HG03175 (cell line): Measurements from ENCODE around the gene CELA3B.
"Not testable (repeated sequence)": the region's sequence is repeated elsewhere in the genome, so short reads cannot be mapped to it uniquely, and the experiment has no call there.

Experiments used
- ATAC-seq: cut with Tn5 transposase; IDR thresholded peaks from one replicate; pipeline ENCODE4 v1.9.1; 2021; ENCODE audit warnings: mild to moderate bottlenecking, moderate library complexity; ENCODE audit not compliant: unreplicated experiment

CELA3B gene

DNA sequence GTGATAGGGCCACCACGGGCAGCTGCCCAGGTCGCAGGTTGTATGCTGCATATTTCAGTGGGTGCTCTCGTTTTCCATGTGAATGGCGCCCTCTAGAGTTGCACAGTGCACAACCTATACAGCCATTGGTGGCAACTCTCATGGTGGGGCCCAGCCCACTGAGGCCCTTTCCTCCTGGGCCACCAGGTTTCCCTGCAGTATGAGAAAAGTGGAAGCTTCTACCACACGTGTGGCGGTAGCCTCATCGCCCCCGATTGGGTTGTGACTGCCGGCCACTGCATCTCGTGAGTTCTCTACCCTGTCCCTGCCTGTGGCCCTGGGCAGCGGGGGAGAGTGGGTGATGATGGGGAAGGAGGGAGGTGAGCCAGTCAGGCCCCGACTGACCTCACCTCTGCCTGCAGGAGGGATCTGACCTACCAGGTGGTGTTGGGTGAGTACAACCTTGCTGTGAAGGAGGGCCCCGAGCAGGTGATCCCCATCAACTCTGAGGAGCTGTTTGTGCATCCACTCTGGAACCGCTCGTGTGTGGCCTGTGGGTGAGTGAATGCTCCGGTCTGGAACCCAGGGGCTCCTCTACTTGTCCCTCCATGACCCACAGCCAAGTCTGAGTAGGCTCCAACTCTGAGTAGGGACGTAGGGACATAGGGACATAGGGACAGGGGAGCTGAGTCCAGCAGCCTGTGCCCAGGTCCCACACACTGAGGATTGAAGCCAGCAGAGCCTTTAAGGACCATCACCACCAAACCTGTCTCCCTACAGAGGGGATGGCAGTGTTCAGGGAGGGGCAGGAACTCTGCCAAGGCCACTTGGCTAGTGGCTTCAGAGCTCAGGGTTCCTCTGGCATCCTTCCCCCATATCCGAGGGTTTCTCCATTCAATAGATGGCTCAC, 28.7 kb downstream of the CELA3B start:
- not testable (repeated sequence) for ATAC-seq

DNA sequence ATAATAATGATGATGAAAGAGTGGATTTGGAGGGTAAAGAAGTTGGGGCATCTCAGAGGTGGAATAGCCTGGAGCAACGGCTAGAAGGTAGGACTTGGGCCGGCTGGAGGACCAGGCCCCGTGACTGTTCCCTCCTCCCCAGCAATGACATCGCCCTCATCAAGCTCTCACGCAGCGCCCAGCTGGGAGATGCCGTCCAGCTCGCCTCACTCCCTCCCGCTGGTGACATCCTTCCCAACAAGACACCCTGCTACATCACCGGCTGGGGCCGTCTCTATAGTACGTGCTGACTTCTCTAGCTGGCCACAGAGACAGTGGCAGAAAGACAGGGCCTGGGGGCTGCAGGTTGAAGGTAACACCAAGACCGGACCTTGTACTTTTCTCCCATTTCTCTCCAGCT, 29.9 kb downstream of the CELA3B start:
- not testable (repeated sequence) for ATAC-seq

DNA sequence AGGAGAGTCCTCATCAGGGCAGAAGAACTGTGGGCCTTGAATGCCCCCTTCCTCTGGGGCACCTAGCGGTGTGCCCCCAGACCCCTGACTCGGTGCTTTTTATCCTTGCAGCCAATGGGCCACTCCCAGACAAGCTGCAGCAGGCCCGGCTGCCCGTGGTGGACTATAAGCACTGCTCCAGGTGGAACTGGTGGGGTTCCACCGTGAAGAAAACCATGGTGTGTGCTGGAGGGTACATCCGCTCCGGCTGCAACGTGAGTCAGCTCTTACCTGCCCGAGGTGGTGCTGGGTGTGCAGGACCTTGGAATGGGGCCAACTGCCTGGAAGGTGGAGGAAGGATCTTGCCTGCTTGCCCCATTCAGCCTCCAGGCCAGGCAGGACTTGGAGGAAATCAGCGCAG, 30.4 kb downstream of the CELA3B start:
- not testable (repeated sequence) for ATAC-seq

DNA sequence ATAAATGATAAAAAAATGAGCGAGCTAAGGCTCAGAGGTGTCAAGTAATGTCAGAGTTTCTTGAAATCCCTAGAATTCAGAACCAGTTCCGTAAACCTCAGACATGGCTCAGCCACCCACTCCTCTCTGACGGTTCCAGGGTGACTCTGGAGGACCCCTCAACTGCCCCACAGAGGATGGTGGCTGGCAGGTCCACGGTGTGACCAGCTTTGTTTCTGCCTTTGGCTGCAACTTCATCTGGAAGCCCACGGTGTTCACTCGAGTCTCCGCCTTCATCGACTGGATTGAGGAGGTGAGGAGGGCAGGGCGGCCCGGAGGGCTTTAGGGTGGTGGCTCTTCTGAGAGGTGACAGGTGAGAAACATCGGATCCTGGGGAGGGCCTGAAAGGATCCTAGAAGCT, 32.7 kb downstream of the CELA3B start:
- not testable (repeated sequence) for ATAC-seq

DNA sequence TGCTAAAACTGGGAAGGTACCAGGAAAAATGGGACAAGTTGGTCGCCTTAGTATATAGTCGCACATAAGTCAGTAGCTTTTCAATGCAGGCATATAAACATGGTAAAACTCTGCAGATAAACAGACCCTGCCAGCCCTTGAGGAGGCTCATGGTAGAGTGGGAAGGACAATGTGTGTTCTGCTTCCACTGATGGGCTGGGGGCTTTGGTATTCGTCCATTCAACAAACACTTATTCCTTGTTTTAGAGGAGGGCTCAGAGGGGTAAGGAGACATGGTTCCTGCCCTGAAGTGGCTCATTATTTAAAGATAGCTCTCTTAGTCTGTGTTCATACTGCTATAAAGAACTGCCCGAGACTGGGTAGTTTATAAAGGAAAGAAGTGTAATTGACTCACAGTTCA, 35.9 kb downstream of the CELA3B start:
- not testable (repeated sequence) for ATAC-seq

DNA sequence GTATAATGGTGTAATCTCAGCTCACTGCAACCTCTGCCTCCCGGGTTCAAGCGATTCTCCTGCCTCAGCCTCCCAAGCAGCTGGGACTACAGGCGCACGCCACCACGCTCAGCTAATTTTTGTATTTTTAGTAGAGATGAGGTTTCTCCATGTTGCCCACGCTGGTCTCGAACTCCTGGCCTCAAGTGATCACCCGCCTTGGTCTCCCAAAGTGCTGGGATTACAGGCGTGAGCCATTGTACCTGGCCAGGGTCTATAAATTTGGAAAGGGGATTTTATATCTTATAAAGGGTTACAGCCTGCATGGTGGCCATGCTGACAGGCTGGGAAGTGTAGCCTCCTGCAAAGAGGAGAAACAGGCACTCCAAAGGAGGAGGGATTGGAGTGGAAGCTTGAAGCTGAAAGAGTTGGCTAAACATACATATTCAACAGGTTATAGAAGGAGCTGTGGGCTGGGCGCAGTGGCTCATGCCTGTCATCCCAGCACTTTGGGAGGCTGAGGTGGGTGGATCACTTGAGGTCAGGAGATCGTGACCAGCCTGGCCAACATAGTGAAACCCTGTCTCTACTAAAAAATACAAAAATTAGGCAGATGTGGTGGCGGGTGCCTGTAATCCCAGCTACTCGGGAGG, 37.9 kb downstream of the CELA3B start:
- not testable (repeated sequence) for ATAC-seq

DNA sequence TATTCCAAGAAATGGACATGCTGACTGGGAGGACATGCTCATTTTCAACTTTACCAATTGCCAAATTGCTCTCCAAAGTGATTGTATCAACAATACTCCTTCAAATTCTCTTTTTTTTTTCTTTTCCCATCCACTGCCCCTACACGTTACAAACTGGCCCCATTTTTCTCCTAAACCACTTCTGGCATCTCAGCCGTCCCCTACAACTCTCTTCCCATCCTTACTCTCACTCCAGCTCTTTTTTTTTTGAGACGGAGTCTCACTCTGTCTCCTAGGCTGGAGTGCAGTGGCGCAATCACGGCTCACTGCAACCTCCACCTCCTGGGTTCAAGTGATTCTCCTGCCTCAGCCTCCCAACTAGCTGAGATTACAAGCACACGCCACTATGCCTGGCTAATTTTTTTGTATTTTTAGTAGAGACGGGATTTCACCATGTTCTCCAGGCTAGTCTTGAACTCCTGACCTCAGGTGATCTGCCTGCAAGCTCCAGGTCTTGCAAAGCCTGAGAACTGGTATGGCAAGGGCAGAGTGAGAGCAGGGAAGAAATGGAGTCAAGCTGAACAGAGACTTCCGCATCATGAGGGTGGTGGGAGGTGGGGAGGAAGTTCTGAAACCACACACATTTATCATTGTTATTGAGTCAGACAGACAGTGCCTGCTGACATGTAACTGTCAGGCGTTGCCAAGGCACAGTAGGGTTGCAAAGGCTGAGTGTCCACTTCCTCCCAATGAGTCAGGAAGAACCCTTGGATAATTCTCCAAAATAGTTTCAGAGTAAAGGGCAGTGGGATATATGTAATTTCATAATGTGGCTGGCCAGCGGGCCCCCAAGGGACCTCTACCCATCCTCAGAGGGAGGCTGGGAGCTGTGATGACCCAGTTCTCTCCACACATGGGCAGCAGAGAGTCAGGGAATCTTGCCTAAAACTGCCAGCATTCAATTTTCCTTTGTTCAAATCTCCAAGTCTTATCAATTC, 42.0 kb downstream of the CELA3B start:
- ATAC-seq = peak; percentile 83

DNA sequence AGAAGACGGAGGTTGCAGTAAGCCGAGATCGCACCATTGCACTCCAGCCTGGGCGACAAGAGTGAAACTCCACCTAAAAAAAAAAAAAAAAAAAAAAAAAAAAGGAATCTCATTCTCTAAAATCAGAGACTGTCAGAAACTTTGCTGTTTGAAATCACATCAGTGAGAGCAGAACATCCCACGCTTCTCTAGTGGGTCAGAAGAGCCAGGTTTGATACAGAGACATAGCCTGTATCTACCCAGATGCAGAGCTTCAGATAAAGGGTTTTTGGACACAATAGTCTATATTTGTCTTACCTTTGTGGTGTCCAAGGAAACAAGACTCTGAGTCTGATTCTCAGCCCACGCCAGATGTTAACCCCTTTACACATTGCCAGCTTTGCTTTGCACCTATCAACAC, 44.2 kb downstream of the CELA3B start:
- no peak for ATAC-seq

DNA sequence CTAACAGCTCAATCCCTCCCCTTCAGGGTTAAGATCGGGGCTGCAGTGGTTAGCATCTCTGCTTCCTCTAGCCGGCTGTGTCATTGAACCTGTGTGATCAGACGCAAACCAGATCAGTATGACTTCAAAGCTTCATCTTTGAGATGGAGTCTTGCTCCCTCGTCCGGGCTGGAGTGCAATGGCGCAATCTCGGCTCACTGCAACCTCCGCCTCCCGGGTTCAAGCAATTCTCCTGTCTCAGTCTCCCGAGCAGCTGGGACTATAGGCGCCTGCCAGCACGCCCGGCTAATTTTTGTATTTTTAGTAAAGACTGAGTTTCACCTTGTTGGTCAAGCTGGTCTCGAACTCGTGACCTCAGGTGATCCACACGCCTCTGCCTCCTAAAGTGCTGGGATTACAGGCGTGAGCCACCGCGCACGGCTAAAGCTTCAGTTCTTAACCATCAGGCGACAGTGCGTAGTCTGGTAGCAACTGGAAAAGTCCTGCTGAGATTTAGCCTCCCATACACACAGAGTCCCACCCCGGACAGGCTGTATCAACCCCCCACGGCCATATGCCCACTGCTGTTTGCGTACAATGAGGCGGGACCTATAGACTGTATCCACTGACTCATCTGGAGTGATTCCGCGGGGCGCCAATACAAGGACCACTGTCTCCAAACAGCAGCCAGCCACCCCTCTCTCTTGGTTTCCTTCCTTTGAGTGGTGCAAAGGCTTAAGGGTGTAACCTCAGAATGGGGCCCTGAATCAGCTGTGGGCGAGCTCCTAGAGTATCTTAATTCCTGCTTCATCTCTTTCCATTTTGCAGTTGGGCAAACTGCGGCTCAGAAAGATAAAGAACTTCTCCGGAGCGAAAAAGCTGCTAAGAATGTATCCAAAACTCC, 47.9 kb downstream of the CELA3B start:
- peak; percentile 44 for ATAC-seq

DNA sequence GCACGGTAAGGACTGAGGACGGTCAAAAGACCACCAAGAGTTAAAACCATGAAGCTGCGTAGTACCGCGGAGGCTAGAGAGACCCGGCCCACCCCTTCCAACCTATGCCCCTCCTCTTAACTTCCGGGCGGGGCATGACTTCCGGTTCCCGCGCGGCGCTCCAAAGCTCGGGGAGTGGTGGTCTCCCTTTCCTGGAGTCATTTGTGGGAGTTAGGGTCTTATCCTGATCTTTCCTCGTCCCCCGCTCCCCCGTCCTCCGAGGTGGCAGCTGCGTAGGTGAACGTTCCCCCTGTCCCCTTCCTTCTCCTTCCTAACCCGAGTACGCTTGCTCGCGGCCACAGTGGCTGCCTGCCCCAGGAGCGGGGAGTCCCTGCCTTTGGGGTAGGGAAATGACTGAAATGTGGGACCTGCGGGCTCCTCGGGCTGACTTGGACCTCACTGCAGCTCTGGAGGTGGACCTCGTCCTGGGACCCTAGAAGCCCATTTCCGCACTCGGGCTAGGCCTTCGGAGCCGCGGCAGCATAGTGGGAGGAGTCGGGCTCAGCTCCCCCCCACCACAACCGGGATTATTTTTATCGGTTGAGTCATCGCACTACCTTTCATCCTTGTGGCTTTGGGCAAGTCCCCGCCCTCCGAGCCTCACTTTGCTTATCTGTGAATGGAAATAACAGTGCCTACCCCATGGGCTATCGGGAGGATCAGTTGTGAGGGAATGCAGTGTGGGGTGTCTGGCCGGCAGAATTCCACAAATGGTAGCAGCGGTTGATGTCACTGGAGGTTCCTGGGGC, 48.7 kb downstream of the CELA3B start:
- peak; percentile 56 for ATAC-seq

DNA sequence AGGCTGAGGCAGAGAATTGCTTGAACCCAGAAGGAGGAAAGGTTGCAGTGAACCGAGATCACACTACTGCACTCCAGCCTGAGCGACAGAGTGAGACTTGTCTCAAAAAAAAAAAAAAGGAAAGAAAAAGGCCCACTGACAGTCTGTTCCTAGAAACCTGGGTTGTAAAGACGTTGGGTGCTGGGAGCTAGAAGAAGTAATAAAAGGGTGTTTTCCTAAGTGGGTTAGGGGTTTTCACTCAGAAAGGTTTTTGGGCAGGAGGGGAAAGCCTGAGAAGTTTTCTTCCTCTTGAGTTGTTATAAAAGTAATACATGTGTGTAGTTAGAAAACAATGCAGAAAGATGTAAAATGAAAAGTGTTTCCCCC, 50.1 kb downstream of the CELA3B start:
- ATAC-seq = no peak

DNA sequence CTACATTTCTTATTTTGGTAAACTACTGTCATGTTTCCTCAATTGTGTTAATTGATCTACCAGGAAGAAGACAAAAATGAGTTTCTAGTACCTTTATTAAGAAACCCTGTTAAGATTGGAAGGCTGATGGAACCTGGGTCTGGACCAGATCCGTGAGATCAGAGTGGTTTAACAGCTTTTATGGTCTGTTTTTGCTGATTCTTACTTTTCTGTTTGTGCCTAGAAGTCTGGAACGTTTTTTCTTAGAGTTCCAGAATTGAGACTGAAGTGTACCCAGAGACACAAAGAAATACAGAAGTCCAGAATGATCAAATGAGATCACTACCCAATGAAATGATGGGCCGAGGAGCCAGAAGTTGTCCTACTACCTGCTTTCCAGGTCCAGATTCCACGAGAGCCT, 53.2 kb downstream of the CELA3B start:
- no peak for ATAC-seq

DNA sequence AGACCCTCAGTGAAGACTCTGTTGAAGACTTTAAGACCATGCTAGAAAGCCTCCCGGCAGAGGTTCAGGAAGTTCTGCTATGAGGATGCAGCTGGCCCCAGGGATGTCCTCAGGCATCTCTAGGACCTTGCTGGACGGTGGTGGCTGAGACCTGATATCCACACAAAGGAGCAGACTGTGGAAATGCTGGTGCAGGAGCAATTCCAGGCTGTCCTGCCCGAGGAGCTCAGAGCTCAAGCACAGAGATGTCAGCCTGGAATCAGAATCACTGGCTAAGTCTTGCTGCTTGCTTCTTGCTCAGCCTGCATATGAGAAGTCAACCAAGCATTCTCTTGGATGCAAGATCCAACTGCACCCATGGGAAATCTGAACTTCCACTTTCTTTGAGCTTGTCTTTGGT, 53.7 kb downstream of the CELA3B start:
- no peak for ATAC-seq

DNA sequence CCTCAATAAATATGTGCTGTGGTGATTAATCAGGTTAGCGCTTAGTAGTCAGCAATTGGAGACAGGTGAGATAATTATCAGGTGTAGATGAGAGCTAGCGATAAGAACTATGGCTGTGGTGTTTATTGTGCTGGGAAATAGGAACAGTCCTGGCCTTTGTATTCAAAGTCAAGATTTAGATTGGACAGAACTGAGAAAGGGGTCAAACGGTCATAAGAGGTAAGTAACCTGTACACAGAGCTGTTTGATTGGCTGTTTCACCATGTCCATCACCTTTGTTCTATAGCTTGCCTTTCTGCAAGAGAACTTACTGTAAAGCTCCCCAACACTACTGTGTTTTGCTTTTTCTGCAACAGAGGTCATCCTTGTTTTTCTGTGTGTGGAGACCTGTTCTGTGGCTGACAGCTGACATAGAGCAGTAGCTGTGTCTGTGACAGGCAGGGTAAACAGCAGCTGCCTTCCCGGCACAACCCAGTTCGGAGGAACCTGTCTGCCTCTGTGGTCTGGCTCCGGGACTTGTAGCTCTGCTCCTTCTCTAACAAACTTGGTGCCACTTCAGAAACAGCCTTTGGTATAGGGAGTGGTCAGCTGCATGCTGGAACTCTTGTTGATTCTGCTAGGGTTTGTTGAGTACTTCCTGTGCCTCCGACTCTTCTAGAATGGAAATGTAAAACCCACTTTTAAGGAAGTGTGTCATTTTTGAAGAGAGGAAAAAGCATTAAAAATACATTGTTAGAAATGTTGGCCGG, 54.6 kb downstream of the CELA3B start:
- ATAC-seq = no peak

DNA sequence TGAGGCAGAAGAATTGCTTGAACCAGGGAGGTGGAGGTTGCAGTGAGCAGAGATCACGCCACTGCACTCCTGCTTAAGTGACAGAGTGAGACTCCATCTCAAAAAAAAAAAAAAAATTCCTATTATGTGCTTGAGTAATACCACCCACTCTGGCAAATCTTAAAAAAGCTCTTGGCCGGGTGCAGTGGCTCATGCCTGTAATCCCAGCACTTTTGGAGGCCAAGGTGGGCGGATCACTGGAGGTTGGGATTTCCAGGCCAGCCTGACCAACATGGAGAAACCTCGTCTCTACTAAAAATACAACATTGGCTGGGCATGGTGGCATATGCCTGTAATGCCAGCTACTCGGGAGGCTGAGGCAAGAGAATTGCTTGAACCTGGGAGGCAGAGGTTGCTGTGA, 58.0 kb downstream of the CELA3B start:
- ATAC-seq = not testable (repeated sequence)

DNA sequence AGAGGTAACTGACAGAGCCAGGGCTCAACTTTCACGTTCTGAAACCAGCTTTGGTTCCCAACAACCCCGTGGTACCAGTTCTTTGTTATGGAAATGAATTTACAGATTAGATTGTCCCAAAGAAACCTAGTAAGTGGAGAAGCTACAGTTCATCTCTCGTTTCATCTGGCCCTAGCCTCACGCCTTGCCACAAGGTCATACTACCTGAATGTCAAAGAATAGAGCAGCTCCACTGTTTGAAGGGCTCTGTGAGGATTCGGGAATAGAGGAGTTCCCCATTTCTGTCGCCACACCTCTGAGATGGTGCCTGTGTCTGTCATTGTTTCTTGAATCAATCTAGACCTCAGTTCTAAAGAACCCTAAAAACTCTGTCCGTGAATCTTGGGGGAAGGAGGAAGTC, 60.7 kb downstream of the CELA3B start:
- no peak for ATAC-seq

DNA sequence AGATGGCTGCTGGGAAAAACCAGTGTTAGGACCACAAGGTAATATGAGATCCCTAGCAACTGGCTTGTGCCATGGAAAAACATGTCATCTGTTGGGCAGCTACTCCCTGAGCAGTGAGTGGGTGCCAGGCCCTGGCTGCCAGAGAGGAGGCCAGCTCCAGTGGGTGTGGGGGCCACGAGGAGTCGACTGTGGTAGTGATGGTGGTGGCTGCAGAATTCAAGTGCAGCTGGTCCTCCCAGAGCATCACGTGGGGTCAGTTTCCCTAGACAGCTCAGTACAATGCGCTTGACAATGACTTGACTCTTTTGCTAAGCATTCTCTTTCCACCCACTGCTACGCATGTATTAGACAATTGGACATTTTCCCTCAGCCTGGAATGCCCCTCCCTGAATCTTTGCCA, 61.2 kb downstream of the CELA3B start:
- no peak for ATAC-seq
